CD4-positive, alpha-beta T cell (primary cell): ENCODE results near the gene VWA8. TPM values are rescaled to one million over a fixed set of nuclear protein-coding genes. Genes with fewer than 3 reads are reported as not detected.

Experiments used
- ATAC-seq: fragments of 200-7000 bp; cut with Tn5 transposase; one replicate; pipeline ENCODE4 v1.10.0; 2022; ENCODE audit warnings: mild to moderate bottlenecking; ENCODE audit not compliant: poor library complexity
- CTCF ChIA-PET: fragments of 350-600 bp; sonication (Branson Sonifier 250); formaldehyde crosslinking; loops from one replicate; lab custom pipeline; 2021; ENCODE audit warnings: antibody characterized with exemption, inconsistent platforms; lab: Charles Lee
- POLR2A ChIA-PET: fragments of 350-600 bp; sonication (Branson Sonifier 250); formaldehyde crosslinking; loops from one replicate; lab custom pipeline; 2021; ENCODE audit warnings: antibody characterized with exemption, inconsistent platforms; lab: Charles Lee
- DNase-seq, 14 experiments: peaks; one replicate each; pipeline ENCODE4 v3.0.0-alpha.2; 2013 to 2020; ENCODE audit warnings: mixed read lengths in 2 of 14
- H3K27ac ChIP-seq, 2 donors: one replicate each; pipeline versions ENCODE4 v1.5.1 to v1.7.0; 2013; ENCODE audit warnings: low read length in 2 of 2, low read depth in 1 of 2, mild to moderate bottlenecking in 1 of 2
- H3K27me3 ChIP-seq, 2 experiments: 1 replicate in 1 of 2; 2 replicates in 1 of 2; pipeline versions ENCODE4 v1.6.1 to v1.7.0; 2013; ENCODE audit warnings: low read length in 2 of 2, control low read depth in 1 of 2, mild to moderate bottlenecking in 1 of 2, moderate library complexity in 1 of 2; ENCODE audit not compliant: insufficient read depth in 2 of 2, control insufficient read depth in 1 of 2
- H3K36me3 ChIP-seq: one replicate; pipeline ENCODE4 v1.6.1; 2013; ENCODE audit warnings: low read length, control low read depth; ENCODE audit not compliant: insufficient read depth
- H3K4me1 ChIP-seq: one replicate; pipeline ENCODE4 v1.6.1; 2013; ENCODE audit warnings: low read length, control low read depth; ENCODE audit not compliant: insufficient read depth
- H3K4me3 ChIP-seq: one replicate; pipeline ENCODE4 v1.5.1; 2013; ENCODE audit warnings: mild to moderate bottlenecking, low read length, moderate library complexity
- H3K9me3 ChIP-seq, 2 experiments: 1 replicate in 1 of 2; 2 replicates in 1 of 2; pipeline versions ENCODE4 v1.6.1 to v1.7.0; 2013; ENCODE audit warnings: low read length in 2 of 2, mild to moderate bottlenecking in 2 of 2, control low read depth in 1 of 2, moderate library complexity in 1 of 2; ENCODE audit not compliant: control insufficient read depth in 1 of 2, insufficient read depth in 1 of 2
- H3K27ac Mint-ChIP-seq: one replicate; pipeline ENCODE4 v1.8.0; 2020; ENCODE audit warnings: mixed read lengths
- H3K27me3 Mint-ChIP-seq: one replicate; pipeline ENCODE4 v1.8.0; 2021; ENCODE audit warnings: mixed read lengths
- H3K36me3 Mint-ChIP-seq: one replicate; pipeline ENCODE4 v1.8.0; 2021; ENCODE audit warnings: low read depth, mixed read lengths
- H3K4me1 Mint-ChIP-seq: one replicate; pipeline ENCODE4 v1.8.0; 2021; ENCODE audit warnings: low read depth, mixed read lengths
- H3K4me3 Mint-ChIP-seq: one replicate; pipeline ENCODE4 v1.8.0; 2020; ENCODE audit warnings: mild to moderate bottlenecking, mixed read lengths
- H3K9me3 Mint-ChIP-seq: one replicate; pipeline ENCODE4 v1.8.0; 2020; ENCODE audit warnings: mixed read lengths
- CTCF ChIP-seq: fragments of 200-600 bp; IDR thresholded peaks from one replicate; pipeline ENCODE4 v1.8.0; 2022; ENCODE audit warnings: antibody characterized with exemption, mild to moderate bottlenecking
- intact Hi-C, 2 experiments: fragments of 100-400 bp; cut with DNase I in 1 of 2; cut with micrococcal nuclease in 1 of 2; formaldehyde crosslinking; loops; one replicate each; pipeline versions ENCODE4 v1.15.1 to v1.9.0; 2023 to 2025; cut with DNase I, micrococcal nuclease
- total RNA-seq, 174 experiments: library from RNA in 2 of 174; stranded (reverse) in 2 of 174; gene quantifications; one replicate each; pipeline ENCODE4 v1.2.3 and lab custom pipeline; 2021 to 2026

Gene VWA8
- total RNA-seq, 2 experiments from 2014 or later = 18.7 to 19.0 TPM

GRCh38 chr13:41938918-41939317 is 22.0 kb downstream of the VWA8 start:
- intact Hi-C loops = no loop called here
- no peak for ATAC-seq
- Histone ChIP-seq H3K9me3 (no peaks in the 10 kb centered on the region), H3K4me3 (no peak overlapping the region), H3K27ac (no peak overlapping the region), H3K4me1 (no peaks in the 10 kb centered on the region), H3K27me3 (no peaks in the 10 kb centered on the region), H3K36me3 (peaks cover 12% of the 10 kb centered on the region)
- H3K9me3 Mint-ChIP-seq = peaks cover 2% of the 10 kb centered on the region
- POLR2A ChIA-PET = no interaction called here
- H3K4me1 Mint-ChIP-seq = peaks cover 21% of the 10 kb centered on the region
- no peak for TF ChIP-seq CTCF
- no peak overlapping the region for H3K27ac Mint-ChIP-seq
- peaks cover 76% of the 10 kb centered on the region for H3K36me3 Mint-ChIP-seq
- H3K27me3 Mint-ChIP-seq = no peaks in the 10 kb centered on the region
- no peak overlapping the region for H3K4me3 Mint-ChIP-seq
- DNase-seq = no peak
- CTCF ChIA-PET = no interaction called here

GRCh38 chr13:41937388-41937787 is 23.5 kb downstream of the VWA8 start:
- Mint-ChIP-seq H3K4me3 (no peak overlapping the region), H3K27me3 (no peaks in the 10 kb centered on the region), H3K36me3 (peaks cover 75% of the 10 kb centered on the region), H3K27ac (no peak overlapping the region), H3K9me3 (peaks cover 2% of the 10 kb centered on the region), H3K4me1 (peaks cover 32% of the 10 kb centered on the region)
- H3K4me3 ChIP-seq = no peak overlapping the region
- no peaks in the 10 kb centered on the region for H3K4me1 ChIP-seq
- no peaks in the 10 kb centered on the region for H3K9me3 ChIP-seq
- ATAC-seq (no peak), DNase-seq (no peak)
- H3K27ac ChIP-seq = no peak overlapping the region
- ChIA-PET POLR2A (no interaction called here), CTCF (no interaction called here)
- intact Hi-C loops = no loop called here
- H3K27me3 ChIP-seq = no peaks in the 10 kb centered on the region
- H3K36me3 ChIP-seq = peaks cover 7% of the 10 kb centered on the region
- no peak for TF ChIP-seq CTCF

DNA sequence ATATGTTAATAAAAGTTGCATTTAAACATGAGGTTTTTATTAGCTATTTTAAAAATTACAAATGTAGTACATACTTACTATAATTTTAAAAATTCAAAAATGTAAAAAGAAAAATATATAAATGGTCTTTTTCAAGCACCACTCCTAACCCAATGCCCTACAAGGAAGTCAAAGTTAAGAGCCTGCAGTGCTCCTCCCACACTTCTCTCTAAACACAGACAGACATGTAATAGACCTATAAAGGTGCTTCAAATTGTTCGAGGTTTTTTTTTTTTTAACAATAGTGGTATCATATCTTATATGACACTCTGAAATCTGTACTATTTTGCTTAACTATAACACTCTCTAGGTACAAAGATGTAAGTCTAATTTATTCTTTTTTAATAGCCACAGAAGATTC is 25.4 kb downstream of the VWA8 start:
- ATAC-seq (no peak), DNase-seq (no peak)
- no peaks in the 10 kb centered on the region for H3K9me3 ChIP-seq
- H3K36me3 ChIP-seq = peaks cover 7% of the 10 kb centered on the region
- no peaks in the 10 kb centered on the region for H3K27me3 ChIP-seq
- H3K36me3 Mint-ChIP-seq = peaks cover 70% of the 10 kb centered on the region
- no peak overlapping the region for H3K27ac ChIP-seq
- H3K4me1 Mint-ChIP-seq = peaks cover 29% of the 10 kb centered on the region
- H3K27me3 Mint-ChIP-seq = no peaks in the 10 kb centered on the region
- H3K9me3 Mint-ChIP-seq = peaks cover 2% of the 10 kb centered on the region
- H3K4me1 ChIP-seq = no peaks in the 10 kb centered on the region
- H3K27ac Mint-ChIP-seq = no peak overlapping the region
- no peak overlapping the region for H3K4me3 ChIP-seq
- H3K4me3 Mint-ChIP-seq = no peak overlapping the region
- POLR2A ChIA-PET = no interaction called here
- CTCF ChIA-PET = no interaction called here
- intact Hi-C loops = no loop called here
- no peak for TF ChIP-seq CTCF
